HG03108 (cell line): Measurements from ENCODE around the gene MTOR.
"Not testable (repeated sequence)": the region's sequence is repeated elsewhere in the genome, so short reads cannot be mapped to it uniquely, and the experiment has no call there.

Experiments used
- ATAC-seq: cut with Tn5 transposase; IDR thresholded peaks from one replicate; pipeline ENCODE4 v1.9.1; 2021; ENCODE audit warnings: moderate library complexity; ENCODE audit not compliant: unreplicated experiment

Gene MTOR

GRCh38 chr1:11068600-11069473, 193.5 kb downstream of the MTOR start:
- no peak for ATAC-seq

GRCh38 chr1:11067716-11068599, 194.4 kb downstream of the MTOR start:
- ATAC-seq, result no peak

GRCh38 chr1:11065796-11066195, 196.6 kb downstream of the MTOR start:
- ATAC-seq, result no peak

- no peak for ATAC-seq
Observed at GRCh38 chr1:11064942-11065341, 197.4 kb downstream of the MTOR start.

GRCh38 chr1:11063937-11064537, 198.3 kb downstream of the MTOR start:
- ATAC-seq, result not testable (repeated sequence)

GRCh38 chr1:11062965-11063401, 199.4 kb downstream of the MTOR start:
- no peak for ATAC-seq

GRCh38 chr1:11061652-11062365, 200.5 kb downstream of the MTOR start:
- ATAC-seq, result no peak

GRCh38 chr1:11059968-11060830, 202.2 kb downstream of the MTOR start, which contains the start of gene SRM:
Gene SRM, minus strand, starts transcription at chr1:11060018. Its CDS starts 75 bp downstream, at chr1:11059943.
- ATAC-seq, result peak; percentile 89

- ATAC-seq, result peak; percentile 21
Observed at GRCh38 chr1:11059155-11059967, 203.0 kb downstream of the MTOR start.

- ATAC-seq, result no peak
Observed at GRCh38 chr1:11058595-11059154, 203.7 kb downstream of the MTOR start.

GRCh38 chr1:11058026-11058425, 204.3 kb downstream of the MTOR start:
- no peak for ATAC-seq

GRCh38 chr1:11057477-11057876, 204.9 kb downstream of the MTOR start:
- no peak for ATAC-seq
